ENCODE results near the gene ALKBH7. TPM values are rescaled to one million over a fixed set of nuclear protein-coding genes. Genes with fewer than 3 reads are reported as not detected.
A peak's percentile ranks its signal among the peaks of the same experiment; 100 is the strongest.

Gene ALKBH7
- polyA plus RNA-seq, 1 donor from 2014 or later = 154 TPM

GRCh38 chr19:6364353-6364752 lies 8.2 kb upstream of the ALKBH7 start:
- no peak for TF ChIP-seq MXI1 (conservative IDR thresholded peaks at IDR 0.05; ENCODE audit: poor library complexity, severe bottlenecking)
- TF ChIP-seq RAD21 (conservative IDR thresholded peaks at IDR 0.05) = no peak
- TF ChIP-seq TAF1 (IDR thresholded peaks at IDR 0.05; ENCODE audit: low read depth) = no peak
- no peak for TF ChIP-seq EP300 (conservative IDR thresholded peaks at IDR 0.05; ENCODE audit: poor library complexity, severe bottlenecking)
- no peak for TF ChIP-seq REST (IDR thresholded peaks at IDR 0.05; ENCODE audit: borderline replicate concordance)
- TF ChIP-seq POLR2AphosphoS5 (IDR thresholded peaks at IDR 0.05) = no peak
- no peak for TF ChIP-seq EZH2 (IDR thresholded peaks at IDR 0.05; ENCODE audit: borderline replicate concordance, insufficient read depth, low read length, poor library complexity, severe bottlenecking)
- no peak for TF ChIP-seq SMC3 (conservative IDR thresholded peaks at IDR 0.05; ENCODE audit: poor library complexity)
- TF ChIP-seq, protein P1, sequence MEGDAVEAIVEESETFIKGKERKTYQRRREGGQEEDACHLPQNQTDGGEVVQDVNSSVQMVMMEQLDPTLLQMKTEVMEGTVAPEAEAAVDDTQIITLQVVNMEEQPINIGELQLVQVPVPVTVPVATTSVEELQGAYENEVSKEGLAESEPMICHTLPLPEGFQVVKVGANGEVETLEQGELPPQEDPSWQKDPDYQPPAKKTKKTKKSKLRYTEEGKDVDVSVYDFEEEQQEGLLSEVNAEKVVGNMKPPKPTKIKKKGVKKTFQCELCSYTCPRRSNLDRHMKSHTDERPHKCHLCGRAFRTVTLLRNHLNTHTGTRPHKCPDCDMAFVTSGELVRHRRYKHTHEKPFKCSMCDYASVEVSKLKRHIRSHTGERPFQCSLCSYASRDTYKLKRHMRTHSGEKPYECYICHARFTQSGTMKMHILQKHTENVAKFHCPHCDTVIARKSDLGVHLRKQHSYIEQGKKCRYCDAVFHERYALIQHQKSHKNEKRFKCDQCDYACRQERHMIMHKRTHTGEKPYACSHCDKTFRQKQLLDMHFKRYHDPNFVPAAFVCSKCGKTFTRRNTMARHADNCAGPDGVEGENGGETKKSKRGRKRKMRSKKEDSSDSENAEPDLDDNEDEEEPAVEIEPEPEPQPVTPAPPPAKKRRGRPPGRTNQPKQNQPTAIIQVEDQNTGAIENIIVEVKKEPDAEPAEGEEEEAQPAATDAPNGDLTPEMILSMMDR (IDR thresholded peaks at IDR 0.05; ENCODE audit: poor library complexity, severe bottlenecking) = no peak
- no peaks in the 10 kb centered on the region for H4K20me1 ChIP-seq (ENCODE audit: insufficient read depth)
- H3K4me3 ChIP-seq (ENCODE audit: low read length) = no peak overlapping the region
- no peaks in the 10 kb centered on the region for H3K79me2 ChIP-seq (replicated peaks; ENCODE audit: insufficient read depth, low read length)
- no peaks in the 10 kb centered on the region for H3K9me2 ChIP-seq (ENCODE audit: insufficient read depth, low read length)
- H3K27ac ChIP-seq (ENCODE audit: low read length) = no peak overlapping the region
- peaks cover 5% of the 10 kb centered on the region for H3K36me3 ChIP-seq (ENCODE audit: insufficient read depth, low read length)
- no peaks in the 10 kb centered on the region for H3F3A ChIP-seq (ENCODE audit: insufficient read depth, low read length, poor library complexity, severe bottlenecking)
- H2AFZ ChIP-seq (ENCODE audit: low read depth, low read length) = no peak overlapping the region
- no peaks in the 10 kb centered on the region for H3K27me3 ChIP-seq (ENCODE audit: insufficient read depth, low read depth, low read length)
- H3K9ac ChIP-seq (ENCODE audit: low read length) = no peak overlapping the region
- H3K4me2 ChIP-seq (ENCODE audit: low read length) = no peak overlapping the region
- no peaks in the 10 kb centered on the region for H3K9me3 ChIP-seq (ENCODE audit: low read length)

DNA sequence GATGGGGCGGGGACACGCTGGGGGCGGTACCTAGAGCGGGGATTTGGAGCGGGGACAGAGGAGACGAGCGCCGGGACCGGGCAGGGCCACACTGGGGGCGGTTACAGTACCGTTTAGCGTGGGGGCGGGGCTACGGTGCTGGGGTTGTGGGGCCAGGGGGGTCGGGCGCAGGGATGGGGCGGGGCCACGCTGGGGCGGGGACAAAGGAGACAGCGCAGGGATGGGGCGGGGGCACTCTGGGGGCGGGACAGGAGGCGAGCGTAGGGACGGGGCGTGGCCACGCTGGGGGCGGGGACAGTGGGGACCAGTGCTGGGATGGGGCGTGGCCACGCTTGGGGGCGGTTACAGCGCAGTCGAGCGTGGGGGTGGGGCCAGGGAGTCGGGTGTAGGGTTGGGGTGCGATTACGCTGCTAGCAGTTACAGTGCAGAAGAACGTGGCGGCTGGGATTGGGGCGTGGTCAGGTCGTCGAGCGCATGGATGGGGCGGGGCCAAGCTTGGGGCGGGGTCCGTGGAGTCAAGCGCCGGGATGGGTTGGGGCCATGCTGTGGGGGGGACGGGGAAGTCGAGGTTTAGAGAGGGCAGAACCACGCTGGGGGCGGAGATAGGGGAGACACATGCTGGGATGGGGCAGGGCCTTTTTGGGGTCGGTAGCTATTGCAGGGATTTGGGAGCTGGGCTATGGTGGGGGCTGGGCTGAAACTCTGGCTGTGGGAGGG lies 660 bp downstream of the ALKBH7 start:
- peak overlapping the region; percentile 97 for H3K27ac ChIP-seq (ENCODE audit: low read length)
- TF ChIP-seq SMC3 (conservative IDR thresholded peaks at IDR 0.05; ENCODE audit: poor library complexity) (no peak), MXI1 (conservative IDR thresholded peaks at IDR 0.05; ENCODE audit: poor library complexity, severe bottlenecking) (peak; percentile 36)
- H2AFZ ChIP-seq (ENCODE audit: low read depth, low read length) = peak overlapping the region; percentile 32
- peak overlapping the region; percentile 94 for H3K9ac ChIP-seq (ENCODE audit: low read length)
- no peaks in the 10 kb centered on the region for H3K27me3 ChIP-seq (ENCODE audit: insufficient read depth, low read depth, low read length)
- no peaks in the 10 kb centered on the region for H3F3A ChIP-seq (ENCODE audit: insufficient read depth, low read length, poor library complexity, severe bottlenecking)
- no peaks in the 10 kb centered on the region for H3K9me3 ChIP-seq (ENCODE audit: low read length)
- no peaks in the 10 kb centered on the region for H3K79me2 ChIP-seq (replicated peaks; ENCODE audit: insufficient read depth, low read length)
- no peaks in the 10 kb centered on the region for H3K36me3 ChIP-seq (ENCODE audit: insufficient read depth, low read length)
- H3K4me3 ChIP-seq (ENCODE audit: low read length) = peak overlapping the region; percentile 78
- H4K20me1 ChIP-seq (ENCODE audit: insufficient read depth) = no peaks in the 10 kb centered on the region
- no peaks in the 10 kb centered on the region for H3K9me2 ChIP-seq (ENCODE audit: insufficient read depth, low read length)
- H3K4me2 ChIP-seq (ENCODE audit: low read length) = peak overlapping the region; percentile 73
